ENCODE results near the gene CTNNBIP1.

GRCh38 chr1:9872430-9873165, 37.5 kb downstream of the CTNNBIP1 start:
- no peak for TF ChIP-seq TAF1 (IDR thresholded peaks at IDR 0.05; ENCODE audit: borderline replicate concordance, insufficient read depth, low read length)
- TF ChIP-seq POLR2AphosphoS5 (IDR thresholded peaks at IDR 0.05; ENCODE audit: low read depth, low read length) = no peak
- no peak for TF ChIP-seq SIN3A (IDR thresholded peaks at IDR 0.05; ENCODE audit: borderline replicate concordance, insufficient read depth, low read length)
- no peak for TF ChIP-seq FOXP2 (optimal IDR thresholded peaks at IDR 0.05; ENCODE audit: borderline replicate concordance, extremely low read depth, extremely low read length, insufficient read depth)
